C4-2B (cell line): ENCODE data around the gene COX6B2.

Experiments used
- H3K27ac ChIP-seq: fragments of 450-650 bp; 2 replicates; pipeline ENCODE4 v1.5.1; 2017
- CTCF ChIP-seq: fragments of 450-650 bp; conservative IDR thresholded peaks from 2 replicates; pipeline ENCODE4 v1.5.1; 2017; ENCODE audit warnings: mild to moderate bottlenecking
- ZFX ChIP-seq: fragments of 450-650 bp; IDR thresholded peaks from 2 replicates; pipeline ENCODE4 v1.6.1; 2017

COX6B2 gene

GRCh38 chr19:55391702-55392615 is 37.4 kb upstream of the COX6B2 start:
- no peak for TF ChIP-seq ZFX
- TF ChIP-seq CTCF, result no peak
- H3K27ac ChIP-seq, result no peak overlapping the region

GRCh38 chr19:55391191-55391670 is 36.7 kb upstream of the COX6B2 start:
- no peak overlapping the region for H3K27ac ChIP-seq
- TF ChIP-seq ZFX (no peak), CTCF (no peak)

GRCh38 chr19:55390461-55390880 is 36.0 kb upstream of the COX6B2 start:
- TF ChIP-seq CTCF (no peak), ZFX (no peak)
- H3K27ac ChIP-seq, result no peak overlapping the region

- TF ChIP-seq CTCF (no peak), ZFX (no peak)
- H3K27ac ChIP-seq, result no peak overlapping the region
Measured at GRCh38 chr19:55389386-55390317, 35.1 kb upstream of the COX6B2 start.

GRCh38 chr19:55387736-55388497 is 33.4 kb upstream of the COX6B2 start:
- TF ChIP-seq ZFX (no peak), CTCF (no peak)
- H3K27ac ChIP-seq, result no peak overlapping the region; the same call in 1 of the 2 replicates

- H3K27ac ChIP-seq, result peak overlapping the region; percentile 91
Measured at GRCh38 chr19:55386493-55386971, 32.0 kb upstream of the COX6B2 start.

More at GRCh38 chr19:55386493-55386971, 32.0 kb upstream of the COX6B2 start:
- no peak for TF ChIP-seq ZFX
- TF ChIP-seq CTCF, result no peak
